Trophoblast cell (in vitro differentiated cells and primary cell): ENCODE results near the gene SLC10A7.

Experiments
- DNase-seq, 2 donors: peaks; one replicate each; pipeline ENCODE4 v3.0.0-alpha.2; 2016
- H2AFZ ChIP-seq: 2 replicates; pipeline ENCODE4 v1.6.1; 2013; ENCODE audit warnings: low read length, moderate library complexity, mild to moderate bottlenecking; ENCODE audit not compliant: insufficient read depth, poor library complexity
- H2AK5ac ChIP-seq: 2 replicates; pipeline ENCODE4 v1.6.1; 2013; ENCODE audit warnings: mild to moderate bottlenecking, low read length
- H2BK120ac ChIP-seq: 2 replicates; pipeline ENCODE4 v1.6.1; 2013; ENCODE audit warnings: low read length, mild to moderate bottlenecking, moderate library complexity; ENCODE audit not compliant: insufficient read depth, poor library complexity
- H2BK12ac ChIP-seq: 2 replicates; pipeline ENCODE4 v1.6.1; 2013; ENCODE audit warnings: mild to moderate bottlenecking, low read length, moderate library complexity
- H2BK5ac ChIP-seq: 2 replicates; pipeline ENCODE4 v1.6.1; 2013; ENCODE audit warnings: low read length, low read depth, moderate library complexity, mild to moderate bottlenecking; ENCODE audit not compliant: poor library complexity
- H3K14ac ChIP-seq: 2 replicates; pipeline ENCODE4 v1.6.1; 2013; ENCODE audit warnings: mild to moderate bottlenecking, low read length
- H3K18ac ChIP-seq: 2 replicates; pipeline ENCODE4 v1.6.1; 2013; ENCODE audit warnings: mild to moderate bottlenecking, low read length
- H3K23ac ChIP-seq: 2 replicates; pipeline ENCODE4 v1.6.1; 2013; ENCODE audit warnings: low read length
- H3K27ac ChIP-seq: 2 replicates; pipeline ENCODE4 v1.5.1; 2013; ENCODE audit warnings: low read depth, mild to moderate bottlenecking, inconsistent platforms, low read length, moderate library complexity
- H3K27me3 ChIP-seq: 2 replicates; pipeline ENCODE4 v1.6.1; 2013; ENCODE audit warnings: inconsistent platforms, mild to moderate bottlenecking, low read length, moderate library complexity; ENCODE audit not compliant: insufficient read depth
- H3K36me3 ChIP-seq, 2 experiments: 1 replicate in 1 of 2; 2 replicates in 1 of 2; pipeline ENCODE4 v1.6.1; 2013; ENCODE audit warnings: low read length in 2 of 2, mild to moderate bottlenecking in 2 of 2, moderate library complexity in 1 of 2; ENCODE audit not compliant: insufficient read depth in 2 of 2, control insufficient read depth in 1 of 2
- H3K4ac ChIP-seq: 2 replicates; pipeline ENCODE4 v1.6.1; 2013; ENCODE audit warnings: low read depth, mild to moderate bottlenecking, low read length, moderate library complexity
- H3K4me1 ChIP-seq, 2 experiments: 1 replicate in 1 of 2; 2 replicates in 1 of 2; pipeline ENCODE4 v1.6.1; 2013; ENCODE audit warnings: low read length in 2 of 2, mild to moderate bottlenecking in 2 of 2, moderate library complexity in 1 of 2; ENCODE audit not compliant: insufficient read depth in 2 of 2, control insufficient read depth in 1 of 2
- H3K4me2 ChIP-seq: 2 replicates; pipeline ENCODE4 v1.6.1; 2013; ENCODE audit warnings: inconsistent platforms, mild to moderate bottlenecking, low read length, moderate library complexity
- H3K4me3 ChIP-seq: 2 replicates; pipeline ENCODE4 v1.5.1; 2013; ENCODE audit warnings: mild to moderate bottlenecking, low read depth, low read length, inconsistent platforms
- H3K79me1 ChIP-seq: one replicate; pipeline ENCODE4 v1.6.1; 2013; ENCODE audit warnings: low read length
- H3K79me2 ChIP-seq: 2 replicates; pipeline ENCODE4 v1.6.1; 2013; ENCODE audit warnings: low read length, mild to moderate bottlenecking; ENCODE audit not compliant: control insufficient read depth, insufficient read depth, poor library complexity
- H3K9ac ChIP-seq: 2 replicates; pipeline ENCODE4 v1.6.1; 2013; ENCODE audit warnings: mild to moderate bottlenecking, low read length
- H3K9me3 ChIP-seq: 2 replicates; pipeline ENCODE4 v1.6.1; 2013; ENCODE audit warnings: low read depth, mild to moderate bottlenecking, control low read depth, inconsistent platforms, low read length; ENCODE audit not compliant: insufficient read depth
- H4K12ac ChIP-seq: 2 replicates; pipeline ENCODE4 v1.6.1; 2013; ENCODE audit warnings: low read depth, mild to moderate bottlenecking, low read length, moderate library complexity
- H4K8ac ChIP-seq: 2 replicates; pipeline ENCODE4 v1.6.1; 2013; ENCODE audit warnings: low read depth, mild to moderate bottlenecking, low read length, moderate library complexity
- H4K91ac ChIP-seq: one replicate; pipeline ENCODE4 v1.6.1; 2013; ENCODE audit warnings: low read depth, mild to moderate bottlenecking, low read length, moderate library complexity
- WGBS: extraction: QIAGEN DNeasy Blood & Tissue Kit; methylation state at CpG from one replicate; pipeline ENCODE4 v1.1.7; 2013; ENCODE audit warnings: missing lambda C conversion rate; ENCODE audit not compliant: insufficient read length, insufficient coverage; ENCODE audit errors: extremely low coverage; 5-methylcytosine and 5-hydroxymethylcytosine counted together

SLC10A7 gene

DNA sequence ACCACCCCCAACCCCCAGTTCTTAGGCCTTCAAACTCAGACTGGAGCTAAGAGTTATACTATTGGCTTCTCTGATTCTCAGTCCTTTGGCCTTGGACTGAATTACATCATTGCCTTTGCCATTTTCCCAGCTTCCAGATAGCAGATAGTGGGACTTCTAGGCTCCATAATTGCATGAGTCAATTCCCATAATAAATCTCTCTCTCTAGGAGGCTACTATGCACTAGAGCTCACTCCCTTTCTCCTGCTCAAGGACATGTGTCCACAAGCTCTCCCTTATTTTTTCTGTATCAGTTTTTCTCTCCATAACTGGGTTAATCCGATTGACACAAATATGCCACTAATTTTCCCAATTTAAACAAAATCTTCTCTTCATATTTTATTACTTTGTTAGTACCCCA, 204.0 kb downstream of the SLC10A7 start:
- DNase-seq = no peak
- no peak overlapping the region for H2BK120ac ChIP-seq

GRCh38 chr4:146315184-146315583, 206.6 kb downstream of the SLC10A7 start:
- Histone ChIP-seq H2AFZ (no peak overlapping the region), H3K27ac (no peak overlapping the region), H3K23ac (no peak overlapping the region), H2BK120ac (no peak overlapping the region), H3K9ac (no peak overlapping the region), H3K79me2 (no peaks in the 10 kb centered on the region), H4K91ac (no peak overlapping the region), H3K27me3 (no peaks in the 10 kb centered on the region), H3K79me1 (no peaks in the 10 kb centered on the region), H3K14ac (no peak overlapping the region), H4K12ac (no peak overlapping the region), H4K8ac (no peak overlapping the region), H3K4me2 (no peak overlapping the region), H2BK12ac (no peak overlapping the region), H2AK5ac (no peak overlapping the region), H3K18ac (no peak overlapping the region), H3K36me3 (no peaks in the 10 kb centered on the region), H3K9me3 (no peaks in the 10 kb centered on the region), H2BK5ac (no peak overlapping the region), H3K4ac (no peak overlapping the region), H3K4me3 (no peak overlapping the region), H3K4me1 (no peaks in the 10 kb centered on the region)
- no peak for DNase-seq
- no CpG with 5 or more reads among the region's 1 CpG for WGBS

More for the DNA sequence above, 204.0 kb downstream of the SLC10A7 start:
- Histone ChIP-seq H2AK5ac (no peak overlapping the region), H4K8ac (no peak overlapping the region), H3K14ac (no peak overlapping the region), H3K27ac (no peak overlapping the region), H2BK12ac (no peak overlapping the region), H3K9ac (no peak overlapping the region), H3K27me3 (no peaks in the 10 kb centered on the region), H4K12ac (no peak overlapping the region), H3K79me2 (no peaks in the 10 kb centered on the region), H3K23ac (no peak overlapping the region), H3K4me3 (no peak overlapping the region), H3K18ac (no peak overlapping the region), H2AFZ (no peak overlapping the region), H3K4me1 (no peaks in the 10 kb centered on the region), H3K9me3 (no peaks in the 10 kb centered on the region), H4K91ac (no peak overlapping the region), H3K79me1 (no peaks in the 10 kb centered on the region), H2BK5ac (no peak overlapping the region), H3K4ac (no peak overlapping the region), H3K4me2 (no peak overlapping the region), H3K36me3 (no peaks in the 10 kb centered on the region)
- WGBS = 100% methylated on average over 1 of the region's 1 CpG

DNA sequence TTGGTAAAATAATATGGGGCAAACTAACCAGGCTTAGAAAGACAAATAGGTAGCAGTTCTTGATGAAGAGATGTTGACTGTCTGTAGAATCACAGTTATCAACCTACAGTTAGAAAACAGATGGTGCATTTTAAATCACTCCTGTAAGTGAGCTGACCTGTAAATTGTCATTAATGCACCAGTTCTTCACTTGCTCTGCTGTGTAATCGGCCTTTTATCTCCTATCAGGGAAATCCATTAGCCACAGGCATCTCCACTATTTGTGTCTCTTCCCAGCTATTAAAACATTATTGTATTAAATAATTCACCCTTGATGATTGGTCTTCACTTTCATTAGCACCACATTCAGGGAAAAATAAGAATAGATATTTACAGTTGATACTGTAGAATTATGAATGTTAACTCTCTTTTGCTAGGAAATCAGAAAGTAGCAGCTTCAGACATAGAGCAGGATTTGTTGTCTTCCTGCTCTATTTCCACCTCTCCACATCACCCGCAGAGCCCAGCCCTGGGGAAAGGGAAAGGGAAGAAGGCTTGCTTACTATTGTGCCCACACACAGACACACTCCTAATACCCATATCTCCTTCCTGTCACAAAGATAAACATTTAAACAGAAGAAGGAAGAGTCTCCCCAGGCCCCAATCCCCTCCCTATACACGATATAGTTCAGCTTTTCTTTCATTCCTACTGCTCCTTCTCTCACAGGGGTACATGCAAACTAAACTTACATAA, 210.3 kb downstream of the SLC10A7 start:
- no peak overlapping the region for H2BK5ac ChIP-seq
- no peak overlapping the region for H2AK5ac ChIP-seq
- H2BK12ac ChIP-seq = no peak overlapping the region
- no peak overlapping the region for H3K18ac ChIP-seq
- no peak overlapping the region for H3K4me2 ChIP-seq
- H2BK120ac ChIP-seq = no peak overlapping the region
- H3K14ac ChIP-seq = no peak overlapping the region
- H3K27ac ChIP-seq = no peak overlapping the region
- H3K4ac ChIP-seq = no peak overlapping the region
- H2AFZ ChIP-seq = no peak overlapping the region
- no CpG with 5 or more reads among the region's 3 CpGs for WGBS
- no peak overlapping the region for H3K23ac ChIP-seq
- no peak overlapping the region for H3K4me3 ChIP-seq
- no peaks in the 10 kb centered on the region for H3K79me2 ChIP-seq
- no peaks in the 10 kb centered on the region for H3K36me3 ChIP-seq
- H4K91ac ChIP-seq = no peak overlapping the region
- no peak overlapping the region for H4K8ac ChIP-seq
- no peaks in the 10 kb centered on the region for H3K79me1 ChIP-seq
- no peak for DNase-seq
- H3K9ac ChIP-seq = no peak overlapping the region
- H3K9me3 ChIP-seq = no peaks in the 10 kb centered on the region
- no peak overlapping the region for H4K12ac ChIP-seq
- H3K4me1 ChIP-seq = no peaks in the 10 kb centered on the region
- H3K27me3 ChIP-seq = no peaks in the 10 kb centered on the region

DNA sequence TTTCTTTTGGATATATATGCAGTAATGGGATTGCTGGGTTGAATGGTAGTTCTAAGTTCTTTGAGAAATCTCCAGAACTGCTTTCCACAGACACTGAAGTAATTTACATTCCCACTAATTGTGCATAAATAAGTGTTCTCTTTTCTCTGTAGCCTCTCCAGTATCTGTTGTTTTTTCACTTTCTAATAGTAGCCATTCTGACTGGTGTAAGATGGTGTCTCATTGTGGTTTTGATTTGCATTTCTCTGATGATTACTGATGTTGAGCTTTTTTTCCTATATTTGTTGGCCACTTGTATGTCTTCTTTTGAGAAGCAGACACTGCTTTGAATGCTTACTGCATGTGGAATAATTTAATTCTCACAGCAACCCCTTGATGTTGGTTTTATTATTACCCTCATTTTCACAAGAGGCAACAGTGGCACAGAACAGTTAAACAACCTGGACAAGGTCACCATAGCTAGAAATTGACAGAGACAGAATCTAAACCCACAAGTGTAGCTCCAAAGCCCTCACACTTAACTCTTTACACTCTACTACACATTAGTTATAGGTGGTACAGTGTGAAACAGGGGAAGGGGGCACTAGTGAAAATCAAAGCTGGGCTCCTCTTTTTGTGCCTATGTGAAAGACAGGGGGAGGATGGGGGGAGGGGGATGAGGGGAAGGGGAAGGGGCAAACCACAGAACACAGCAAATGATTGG, 211.3 kb downstream of the SLC10A7 start:
- H3K18ac ChIP-seq = no peak overlapping the region

More for the DNA sequence above, 211.3 kb downstream of the SLC10A7 start:
- Histone ChIP-seq H2BK12ac (no peak overlapping the region), H4K8ac (no peak overlapping the region), H3K4me3 (no peak overlapping the region), H3K79me2 (no peaks in the 10 kb centered on the region), H4K91ac (no peak overlapping the region), H3K4me2 (no peak overlapping the region), H3K27ac (no peak overlapping the region), H2AFZ (no peak overlapping the region), H3K4ac (no peak overlapping the region), H3K14ac (no peak overlapping the region), H3K4me1 (no peaks in the 10 kb centered on the region), H3K27me3 (no peaks in the 10 kb centered on the region), H2AK5ac (no peak overlapping the region), H2BK120ac (no peak overlapping the region), H3K36me3 (no peaks in the 10 kb centered on the region), H3K23ac (no peak overlapping the region), H3K9ac (no peak overlapping the region), H3K79me1 (no peaks in the 10 kb centered on the region), H2BK5ac (no peak overlapping the region), H3K9me3 (no peaks in the 10 kb centered on the region), H4K12ac (no peak overlapping the region)
- no peak for DNase-seq
